Renal cortex interstitium (tissue), 11 donors: ENCODE measurements around the gene PANX2. TPM values are rescaled to one million over a fixed set of nuclear protein-coding genes. Genes with fewer than 3 reads are reported as not detected.
"Not testable (repeated sequence)": the region's sequence is repeated elsewhere in the genome, so short reads cannot be mapped to it uniquely, and the experiment has no call there.

Experiments used
- DNase-seq, 11 donors: peaks; one replicate each; pipeline ENCODE4 v3.0.0-alpha.2; 2013; ENCODE audit warnings: low read depth in 9 of 11, low spot score in 4 of 11; ENCODE audit errors: extremely low read depth in 1 of 11
- polyA plus RNA-seq, 3 donors: library from polyadenylated mRNA; unstranded; fragments of 120-200 nt; gene quantifications; one replicate each; pipeline ENCODE4 v1.2.1, GENCODE V29; 2013; ENCODE audit not compliant: insufficient read length in 3 of 3

PANX2 gene
- polyA plus RNA-seq, 3 donors: 1.3 to 2.2 (median 1.5) TPM

- DNase-seq: no peak
These were observed 5.0 kb upstream of the PANX2 start for GRCh38 chr22:50165436-50166123.

- no peak for DNase-seq
These were observed 2.6 kb upstream of the PANX2 start for GRCh38 chr22:50167689-50168489.

- DNase-seq: not testable (repeated sequence)
These were observed 1.9 kb upstream of the PANX2 start for GRCh38 chr22:50168490-50169180.

GRCh38 chr22:50169181-50169759 is 1.3 kb upstream of the PANX2 start:
- DNase-seq: no peak

GRCh38 chr22:50169774-50170341 is 673 bp upstream of the PANX2 start:
- no peak for DNase-seq

- DNase-seq: no peak
These were observed 911 bp downstream of the PANX2 start for GRCh38 chr22:50171319-50171964.

GRCh38 chr22:50171965-50172421 is 1.5 kb downstream of the PANX2 start:
- DNase-seq: no peak

- no peak for DNase-seq
These were observed 2.9 kb downstream of the PANX2 start for GRCh38 chr22:50173311-50173982.

- no peak for DNase-seq
These were observed 3.4 kb downstream of the PANX2 start for GRCh38 chr22:50173983-50174355.

- DNase-seq: no peak
These were observed 4.1 kb downstream of the PANX2 start for GRCh38 chr22:50174382-50175190.

GRCh38 chr22:50175191-50175461 is 4.6 kb downstream of the PANX2 start:
- no peak for DNase-seq

GRCh38 chr22:50175921-50176849 is 5.7 kb downstream of the PANX2 start:
- DNase-seq: no peak

- no peak for DNase-seq
These were observed 6.5 kb downstream of the PANX2 start for GRCh38 chr22:50176850-50177536.

- DNase-seq: no peak
These were observed 7.3 kb downstream of the PANX2 start for GRCh38 chr22:50177537-50178470.

GRCh38 chr22:50178471-50178864 is 7.9 kb downstream of the PANX2 start:
- no peak for DNase-seq
